GM12872 (cell line): ENCODE results near the gene NPY.

Experiments used
- CTCF ChIP-seq: IDR thresholded peaks from 3 replicates; pipeline ENCODE4 v1.5.1; 2011; ENCODE audit warnings: low read depth, mild to moderate bottlenecking, low read length, moderate library complexity; ENCODE audit not compliant: insufficient read depth

NPY gene

GRCh38 chr7:24255139-24255538 lies 28.9 kb upstream of the NPY start:
- TF ChIP-seq CTCF, result no peak

GRCh38 chr7:24271938-24272337 lies 12.1 kb upstream of the NPY start:
- no peak for TF ChIP-seq CTCF

- TF ChIP-seq CTCF, result no peak
These were observed 4.5 kb upstream of the NPY start for GRCh38 chr7:24279512-24279911.

GRCh38 chr7:24283554-24283896 lies 465 bp upstream of the NPY start:
- TF ChIP-seq CTCF, result no peak

GRCh38 chr7:24284699-24285506 lies 913 bp downstream of the NPY start:
- TF ChIP-seq CTCF, result 0 out of 3 replicates have a peak, but pooled peaks have one; percentile 10

GRCh38 chr7:24290004-24290641 lies 6.1 kb downstream of the NPY start:
- TF ChIP-seq CTCF, result peak; percentile 73

- no peak for TF ChIP-seq CTCF
These were observed 7.3 kb downstream of the NPY start for GRCh38 chr7:24291271-24291670.
